ENCODE measurements around the gene RNF213. TPM values are rescaled to one million over a fixed set of nuclear protein-coding genes. Genes with fewer than 3 reads are reported as not detected.

Gene RNF213
- total and polyA plus RNA-seq, 2 of the 8 experiments (the other 6 are each of a cell fraction or from before 2014, with no cell fraction given) = 33.8 to 62.8 TPM

DNA sequence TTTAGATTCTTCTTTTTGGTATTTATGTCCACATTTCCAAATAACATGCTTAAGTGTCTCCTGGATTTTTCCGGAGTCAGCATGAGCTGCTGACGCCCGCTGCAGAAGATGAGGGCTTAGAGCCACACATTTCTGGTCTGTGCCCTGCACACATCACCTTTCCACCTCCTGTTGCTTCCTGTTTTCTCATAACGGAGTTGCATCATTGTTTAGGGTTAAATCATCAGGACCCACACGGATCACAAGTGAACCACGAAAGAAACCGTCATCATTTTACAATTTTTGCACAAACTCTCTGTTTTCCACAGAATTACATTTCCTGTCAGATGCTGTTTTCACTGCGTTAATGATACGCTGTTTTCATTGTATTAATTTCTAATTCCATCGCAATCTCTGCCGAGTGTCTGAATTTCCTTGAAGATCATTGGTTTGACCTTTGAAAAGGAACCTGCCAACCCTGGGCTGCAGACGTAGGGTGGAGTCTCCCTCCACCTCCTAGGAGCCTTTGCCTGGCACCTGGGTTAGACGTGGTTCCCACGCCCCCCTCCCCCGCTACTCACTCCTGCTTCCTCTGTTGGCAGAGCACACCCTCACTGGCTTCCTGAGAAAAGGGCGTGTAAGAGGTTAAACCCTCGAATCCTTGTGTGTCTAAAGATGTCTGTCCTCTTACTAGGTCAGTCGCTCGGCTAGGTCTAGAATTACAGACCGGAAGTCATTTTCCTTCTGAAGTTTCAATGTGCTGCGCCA, 68.2 kb downstream of the RNF213 start:
- DNase-seq (ENCODE audit: low read depth in 1 of 2, low spot score in 2 of 2) (no peak), FAIRE-seq (no peak)
- Histone ChIP-seq H3K18ac (ENCODE audit: extremely low read depth, low read length) (no peak overlapping the region), H2BK120ac (replicated peaks; ENCODE audit: low read depth, low read length) (no peak overlapping the region), H3K9me3 (ENCODE audit: insufficient read depth in 2 of 2, low read depth in 1 of 2, low read length in 1 of 2) (no peaks in the 10 kb centered on the region), H3K4me1 (replicated peaks in 1 of 4; ENCODE audit: control insufficient read depth in 3 of 4, insufficient read depth in 4 of 4, low read length in 3 of 4) (no peaks in the 10 kb centered on the region), H3K9ac (replicated peaks in 1 of 4; ENCODE audit: extremely low read depth in 1 of 4, low read depth in 3 of 4, low read length in 3 of 4) (no peak overlapping the region), H3K56ac (replicated peaks; ENCODE audit: insufficient read length, low read depth, low read length) (no peak overlapping the region), H2BK12ac (ENCODE audit: low read depth, low read length) (no peak overlapping the region), H3K4me2 (ENCODE audit: insufficient read depth in 1 of 2, low read depth in 2 of 2, low read length in 2 of 2) (no peak overlapping the region), H3K4ac (replicated peaks; ENCODE audit: insufficient read length, low read depth, low read length) (no peak overlapping the region), H4K91ac (replicated peaks; ENCODE audit: insufficient read length, low read length) (no peak overlapping the region), H2BK20ac (ENCODE audit: low read length) (no peak overlapping the region), H3K23me2 (ENCODE audit: low read depth, low read length) (no peaks in the 10 kb centered on the region), H3K4me3 (ENCODE audit: extremely low read depth in 1 of 4, insufficient read depth in 2 of 4, low read depth in 3 of 4, low read length in 4 of 4) (no peak overlapping the region), H3K27me3 (replicated peaks in 1 of 4; ENCODE audit: control insufficient read depth in 3 of 4, extremely low read depth in 1 of 4, insufficient read depth in 3 of 4, low read length in 3 of 4) (no peaks in the 10 kb centered on the region), H2AK5ac (ENCODE audit: low read depth, low read length) (no peak overlapping the region), H3K79me1 (ENCODE audit: low read depth, low read length) (no peaks in the 10 kb centered on the region; the same call in 1 of the 2 replicates), H3K23ac (ENCODE audit: insufficient read length) (no peak overlapping the region), H3K27ac (ENCODE audit: low read depth, low read length) (no peak overlapping the region), H4K8ac (ENCODE audit: extremely low read depth, insufficient read depth, low read length) (no peak overlapping the region), H3K36me3 (ENCODE audit: control insufficient read depth in 2 of 4, insufficient read depth in 4 of 4, low read length in 3 of 4) (peaks cover 9 to 43% (median 35%) of the 10 kb centered on the region in 4 experiments; a peak in 7 of 8 replicates), H2AFZ (ENCODE audit: low read length) (no peak overlapping the region), H4K5ac (ENCODE audit: insufficient read length, low read depth, low read length) (no peak overlapping the region), H3K79me2 (ENCODE audit: control insufficient read depth in 1 of 2, insufficient read depth in 2 of 2, low read length in 2 of 2) (no peaks in the 10 kb centered on the region), H2BK5ac (ENCODE audit: low read depth, low read length) (no peak overlapping the region), H4K20me1 (replicated peaks in 1 of 2; ENCODE audit: control insufficient read depth in 1 of 2, insufficient read depth in 2 of 2, low read length in 2 of 2) (peaks cover 0 to 3% of the 10 kb centered on the region in 2 experiments), H2BK15ac (ENCODE audit: low read length) (no peak overlapping the region), H3K14ac (ENCODE audit: insufficient read length) (no peak overlapping the region)
- CTCF ChIA-PET (ENCODE audit: partially characterized antibody) = no interaction called here
- POLR2A ChIA-PET (ENCODE audit: partially characterized antibody) = no interaction called here
- TF ChIP-seq, protein P1, sequence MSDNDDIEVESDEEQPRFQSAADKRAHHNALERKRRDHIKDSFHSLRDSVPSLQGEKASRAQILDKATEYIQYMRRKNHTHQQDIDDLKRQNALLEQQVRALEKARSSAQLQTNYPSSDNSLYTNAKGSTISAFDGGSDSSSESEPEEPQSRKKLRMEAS (IDR thresholded peaks at IDR 0.05) = no peak
- no peak for TF ChIP-seq POLR2AphosphoS5 (IDR thresholded peaks at IDR 0.05; ENCODE audit: low read depth, low read length)
- TF ChIP-seq TEAD4 (IDR thresholded peaks at IDR 0.05; ENCODE audit: low read depth, low read length) = no peak
- TF ChIP-seq SP4 (IDR thresholded peaks at IDR 0.05; ENCODE audit: low read length) = no peak
- TF ChIP-seq, protein P2, sequence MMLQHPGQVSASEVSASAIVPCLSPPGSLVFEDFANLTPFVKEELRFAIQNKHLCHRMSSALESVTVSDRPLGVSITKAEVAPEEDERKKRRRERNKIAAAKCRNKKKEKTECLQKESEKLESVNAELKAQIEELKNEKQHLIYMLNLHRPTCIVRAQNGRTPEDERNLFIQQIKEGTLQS (IDR thresholded peaks at IDR 0.05; ENCODE audit: insufficient read depth, low read depth, low read length) = no peak
- TF ChIP-seq BCL11A (IDR thresholded peaks at IDR 0.05; ENCODE audit: low read depth in 2 of 2, low read length in 2 of 2) = no peak
- no peak for TF ChIP-seq SUZ12 (IDR thresholded peaks at IDR 0.05; ENCODE audit: low read length)
- WGBS, 2 experiments (ENCODE audit: extremely low coverage in 1 of 2, insufficient coverage in 1 of 2, insufficient read length in 1 of 2, insufficient replicate concordance in 2 of 2, low coverage in 1 of 2, low lambda C conversion rate in 2 of 2, missing lambda C conversion rate in 1 of 2) = 89% methylated on average over 21 of the region's 21 CpGs; no CpG with 5 or more reads in 1 of the 2 experiments

Data from H1 (cell line).